Measurements from ENCODE around the gene KANK3. TPM values are rescaled to one million over a fixed set of nuclear protein-coding genes. Genes with fewer than 3 reads are reported as not detected.
"Not testable (repeated sequence)": the region's sequence is repeated elsewhere in the genome, so short reads cannot be mapped to it uniquely, and the experiment has no call there.

Gene KANK3
- total RNA-seq, 3 donors from 2014 or later (not counting 1 experiment from before 2014, with no cell fraction given): 5.7 to 16.9 (median 8.4) TPM

GRCh38 chr19:8352134-8352827 is 9.2 kb upstream of the KANK3 start:
- peaks cover 9% of the 10 kb centered on the region for H3K4me1 ChIP-seq (ENCODE audit: control insufficient read depth, insufficient read depth, low read length)
- DNase-seq: no peak
- H3K4me3 ChIP-seq (ENCODE audit: low read length): no peak overlapping the region
- peaks cover 6% of the 10 kb centered on the region for H3K27me3 ChIP-seq (ENCODE audit: control insufficient read depth, insufficient read depth, low read length)
- intact Hi-C loops (cut with micrococcal nuclease): loop anchor here (2.0 to 5.0 kb wide), 2 partner anchors 230 to 291 kb away; no protein-coding TSS in a partner anchor
- peaks cover 4 to 5% of the 10 kb centered on the region in 2 donors for H3K4me1 Mint-ChIP-seq
- no peak overlapping the region for H3K27ac ChIP-seq (ENCODE audit: low read length)
- H3K36me3 ChIP-seq (ENCODE audit: control insufficient read depth, insufficient read depth, low read length): no peaks in the 10 kb centered on the region
- H3K4me3 Mint-ChIP-seq: no peak overlapping the region
- no peaks in the 10 kb centered on the region for H3K9me3 ChIP-seq (ENCODE audit: control insufficient read depth, insufficient read depth, low read length)
- no peak overlapping the region for H3K27ac Mint-ChIP-seq
- 46% methylated on average over 9 of the region's 10 CpGs for WGBS (ENCODE audit: insufficient coverage)
- no peaks in the 10 kb centered on the region for H3K36me3 Mint-ChIP-seq
- H3K27me3 Mint-ChIP-seq (ENCODE audit: low read depth in 2 of 2): peaks cover 15 to 18% of the 10 kb centered on the region in 2 donors
- TF ChIP-seq, protein P1, sequence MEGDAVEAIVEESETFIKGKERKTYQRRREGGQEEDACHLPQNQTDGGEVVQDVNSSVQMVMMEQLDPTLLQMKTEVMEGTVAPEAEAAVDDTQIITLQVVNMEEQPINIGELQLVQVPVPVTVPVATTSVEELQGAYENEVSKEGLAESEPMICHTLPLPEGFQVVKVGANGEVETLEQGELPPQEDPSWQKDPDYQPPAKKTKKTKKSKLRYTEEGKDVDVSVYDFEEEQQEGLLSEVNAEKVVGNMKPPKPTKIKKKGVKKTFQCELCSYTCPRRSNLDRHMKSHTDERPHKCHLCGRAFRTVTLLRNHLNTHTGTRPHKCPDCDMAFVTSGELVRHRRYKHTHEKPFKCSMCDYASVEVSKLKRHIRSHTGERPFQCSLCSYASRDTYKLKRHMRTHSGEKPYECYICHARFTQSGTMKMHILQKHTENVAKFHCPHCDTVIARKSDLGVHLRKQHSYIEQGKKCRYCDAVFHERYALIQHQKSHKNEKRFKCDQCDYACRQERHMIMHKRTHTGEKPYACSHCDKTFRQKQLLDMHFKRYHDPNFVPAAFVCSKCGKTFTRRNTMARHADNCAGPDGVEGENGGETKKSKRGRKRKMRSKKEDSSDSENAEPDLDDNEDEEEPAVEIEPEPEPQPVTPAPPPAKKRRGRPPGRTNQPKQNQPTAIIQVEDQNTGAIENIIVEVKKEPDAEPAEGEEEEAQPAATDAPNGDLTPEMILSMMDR (IDR thresholded peaks at IDR 0.05): no peak
- no peak for ATAC-seq
- no peaks in the 10 kb centered on the region for H3K9me3 Mint-ChIP-seq

DNA sequence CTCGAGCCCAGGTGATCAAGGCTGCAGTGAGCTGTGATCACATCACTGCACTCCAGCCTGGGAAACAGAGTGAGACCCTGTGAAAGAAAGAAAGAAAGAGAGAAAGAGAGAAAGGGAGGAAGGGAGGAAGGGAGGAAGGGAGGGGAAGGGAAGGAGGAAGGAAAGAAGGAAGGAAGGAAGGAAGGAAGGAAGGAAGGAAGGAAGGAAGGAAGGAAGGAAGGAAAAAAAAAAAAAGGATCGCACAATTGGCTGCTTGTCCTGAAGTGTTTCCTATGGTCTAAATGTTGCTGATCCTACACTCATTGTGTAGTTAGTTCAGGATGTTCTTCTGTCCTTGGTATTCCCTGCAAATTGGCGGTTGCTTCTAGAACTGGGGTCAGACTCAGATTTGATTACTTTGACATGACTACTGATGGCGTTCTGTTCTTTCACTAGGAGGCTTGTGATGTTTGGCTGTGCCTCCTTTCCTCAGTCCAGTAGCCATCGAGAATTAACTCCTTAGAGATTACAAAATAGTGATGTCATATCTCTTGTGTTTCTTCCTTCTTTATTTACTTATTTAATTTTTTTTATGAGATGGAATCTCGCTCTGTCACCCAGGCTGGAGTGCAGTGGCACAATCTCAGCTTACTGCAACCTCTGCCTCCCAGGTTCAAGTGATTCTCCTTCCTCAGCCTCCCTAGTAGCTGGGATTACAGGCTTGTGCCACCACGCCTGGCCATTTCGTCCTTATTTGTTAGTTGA is 6.7 kb upstream of the KANK3 start:
- not testable (repeated sequence) for H3K36me3 Mint-ChIP-seq; H3K4me1 ChIP-seq (ENCODE audit: control insufficient read depth, insufficient read depth, low read length); H3K4me1 Mint-ChIP-seq; H3K4me3 Mint-ChIP-seq; H3K27ac Mint-ChIP-seq; H3K27me3 ChIP-seq (ENCODE audit: control insufficient read depth, insufficient read depth, low read length); H3K4me3 ChIP-seq (ENCODE audit: low read length); ATAC-seq; H3K9me3 Mint-ChIP-seq; H3K27ac ChIP-seq (ENCODE audit: low read length); H3K9me3 ChIP-seq (ENCODE audit: control insufficient read depth, insufficient read depth, low read length); H3K36me3 ChIP-seq (ENCODE audit: control insufficient read depth, insufficient read depth, low read length); DNase-seq
- 73% methylated on average over 5 of the region's 8 CpGs for WGBS (ENCODE audit: insufficient coverage)
- H3K27me3 Mint-ChIP-seq (ENCODE audit: low read depth in 2 of 2): peaks cover 15 to 18% of the 10 kb centered on the region in 2 donors
- intact Hi-C loops (cut with micrococcal nuclease): loop anchor here (5.0 kb wide), 1 partner anchor 232 kb away; no protein-coding TSS in a partner anchor

GRCh38 chr19:8343483-8343844 is 402 bp upstream of the KANK3 start:
- Mint-ChIP-seq H3K36me3 (no peaks in the 10 kb centered on the region), H3K4me1 (peaks cover 12 to 23% of the 10 kb centered on the region in 2 donors), H3K27me3 (ENCODE audit: low read depth in 2 of 2) (no peaks in the 10 kb centered on the region), H3K9me3 (no peaks in the 10 kb centered on the region), H3K27ac (peak overlapping the region; percentile 43 to 86), H3K4me3 (peak overlapping the region; percentile 87)
- Histone ChIP-seq H3K27ac (ENCODE audit: low read length) (no peak overlapping the region), H3K36me3 (ENCODE audit: control insufficient read depth, insufficient read depth, low read length) (no peaks in the 10 kb centered on the region), H3K4me1 (ENCODE audit: control insufficient read depth, insufficient read depth, low read length) (peaks cover 19% of the 10 kb centered on the region), H3K27me3 (ENCODE audit: control insufficient read depth, insufficient read depth, low read length) (no peaks in the 10 kb centered on the region), H3K9me3 (ENCODE audit: control insufficient read depth, insufficient read depth, low read length) (no peaks in the 10 kb centered on the region), H3K4me3 (ENCODE audit: low read length) (peak overlapping the region; percentile 79)
- DNase-seq (no peak), ATAC-seq (no peak)
- WGBS (ENCODE audit: insufficient coverage): 48% methylated on average over 11 of the region's 11 CpGs
- intact Hi-C loops (cut with micrococcal nuclease): no loop called here
- TF ChIP-seq, protein P1 (IDR thresholded peaks at IDR 0.05): no peak

DNA sequence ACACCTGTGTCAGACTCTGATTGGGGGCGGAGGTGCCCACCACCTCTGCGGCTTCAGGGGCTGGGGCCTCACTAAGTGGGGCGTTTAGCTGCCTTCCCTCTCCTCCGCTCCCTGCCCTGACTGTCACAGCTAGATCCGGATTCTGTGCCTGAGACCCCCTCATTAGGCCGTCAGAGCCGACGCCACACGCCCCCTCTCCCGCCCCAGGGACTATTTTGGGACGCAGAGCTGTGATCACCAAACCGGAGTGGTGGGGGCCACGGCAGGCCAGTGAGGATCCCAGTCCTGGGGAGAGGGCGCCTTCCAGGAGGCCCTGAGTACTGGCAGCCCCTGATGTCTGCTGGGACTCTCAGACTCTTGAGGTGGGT is 762 bp downstream of the KANK3 start:
- peaks cover 19% of the 10 kb centered on the region for H3K4me1 ChIP-seq (ENCODE audit: control insufficient read depth, insufficient read depth, low read length)
- Mint-ChIP-seq H3K4me3 (peak overlapping the region; percentile 65), H3K27ac (peak overlapping the region; percentile 62 to 86), H3K27me3 (ENCODE audit: low read depth in 2 of 2) (no peaks in the 10 kb centered on the region), H3K36me3 (no peaks in the 10 kb centered on the region), H3K4me1 (peaks cover 12 to 23% of the 10 kb centered on the region in 2 donors), H3K9me3 (no peaks in the 10 kb centered on the region)
- no peak overlapping the region for H3K4me3 ChIP-seq (ENCODE audit: low read length)
- TF ChIP-seq, protein P1 (IDR thresholded peaks at IDR 0.05): no peak
- no peaks in the 10 kb centered on the region for H3K36me3 ChIP-seq (ENCODE audit: control insufficient read depth, insufficient read depth, low read length)
- 31% methylated on average over 14 of the region's 14 CpGs for whole genome bisulfite sequencing (ENCODE audit: insufficient coverage)
- H3K27me3 ChIP-seq (ENCODE audit: control insufficient read depth, insufficient read depth, low read length): no peaks in the 10 kb centered on the region
- H3K27ac ChIP-seq (ENCODE audit: low read length): peak overlapping the region; percentile 60
- intact Hi-C loops (cut with micrococcal nuclease): no loop called here
- H3K9me3 ChIP-seq (ENCODE audit: control insufficient read depth, insufficient read depth, low read length): no peaks in the 10 kb centered on the region
- no peak for ATAC-seq
- no peak for DNase-seq

- H3K4me3 ChIP-seq (ENCODE audit: low read length); H3K27ac ChIP-seq (ENCODE audit: low read length); DNase-seq; H3K27me3 ChIP-seq (ENCODE audit: control insufficient read depth, insufficient read depth, low read length); H3K27me3 Mint-ChIP-seq (ENCODE audit: low read depth in 2 of 2); H3K9me3 Mint-ChIP-seq; H3K9me3 ChIP-seq (ENCODE audit: control insufficient read depth, insufficient read depth, low read length); intact Hi-C loops (cut with micrococcal nuclease); ATAC-seq; H3K36me3 Mint-ChIP-seq; H3K36me3 ChIP-seq (ENCODE audit: control insufficient read depth, insufficient read depth, low read length): not testable (repeated sequence)
- peaks cover 19% of the 10 kb centered on the region for H3K4me1 ChIP-seq (ENCODE audit: control insufficient read depth, insufficient read depth, low read length)
- Mint-ChIP-seq H3K4me3 (peak overlapping the region; percentile 65), H3K27ac (peak overlapping the region; percentile 62 to 86), H3K4me1 (peaks cover 12 to 23% of the 10 kb centered on the region in 2 donors)
- 85% methylated on average over 4 of the region's 4 CpGs for WGBS (ENCODE audit: insufficient coverage)
Measured at GRCh38 chr19:8341504-8341903, 1.6 kb downstream of the KANK3 start.

All from natural killer cell (primary cell).